Large intestine (tissue), 3 donors: Measurements from ENCODE around the gene NKX2-1. TPM values are rescaled to one million over a fixed set of nuclear protein-coding genes. Genes with fewer than 3 reads are reported as not detected.

ENCODE experiments used
- DNase-seq, 2 donors: peaks; one replicate each; pipeline versions ENCODE4 v3.0.0 to v3.0.0-alpha.2; 2013
- H3K27ac ChIP-seq: one replicate; pipeline ENCODE4 v1.5.1; 2013; ENCODE audit warnings: low read length
- H3K27me3 ChIP-seq: 2 replicates; pipeline ENCODE4 v1.6.1; 2013; ENCODE audit warnings: low read length; ENCODE audit not compliant: control insufficient read depth, insufficient read depth
- H3K36me3 ChIP-seq: 2 replicates; pipeline ENCODE4 v1.6.1; 2013; ENCODE audit warnings: low read length; ENCODE audit not compliant: control insufficient read depth, insufficient read depth
- H3K4me1 ChIP-seq: one replicate; pipeline ENCODE4 v1.6.1; 2013; ENCODE audit warnings: low read length; ENCODE audit not compliant: control insufficient read depth, insufficient read depth
- H3K4me3 ChIP-seq: one replicate; pipeline ENCODE4 v1.5.1; 2013; ENCODE audit warnings: low read length
- H3K9me3 ChIP-seq: one replicate; pipeline ENCODE4 v1.6.1; 2013; ENCODE audit warnings: mild to moderate bottlenecking, low read depth, low read length, moderate library complexity; ENCODE audit not compliant: control insufficient read depth
- WGBS: methylation state at CpG from one replicate; pipeline ENCODE4 v1.1.5; 2013; ENCODE audit warnings: low lambda C conversion rate; ENCODE audit not compliant: insufficient coverage; 5-methylcytosine and 5-hydroxymethylcytosine counted together
- polyA plus RNA-seq: library from polyadenylated mRNA; unstranded; fragments of 120-200 nt; gene quantifications from one replicate; pipeline ENCODE4 v1.2.1, GENCODE V29; 2013

NKX2-1 gene
- polyA plus RNA-seq, 1 donor, result not detected

DNA sequence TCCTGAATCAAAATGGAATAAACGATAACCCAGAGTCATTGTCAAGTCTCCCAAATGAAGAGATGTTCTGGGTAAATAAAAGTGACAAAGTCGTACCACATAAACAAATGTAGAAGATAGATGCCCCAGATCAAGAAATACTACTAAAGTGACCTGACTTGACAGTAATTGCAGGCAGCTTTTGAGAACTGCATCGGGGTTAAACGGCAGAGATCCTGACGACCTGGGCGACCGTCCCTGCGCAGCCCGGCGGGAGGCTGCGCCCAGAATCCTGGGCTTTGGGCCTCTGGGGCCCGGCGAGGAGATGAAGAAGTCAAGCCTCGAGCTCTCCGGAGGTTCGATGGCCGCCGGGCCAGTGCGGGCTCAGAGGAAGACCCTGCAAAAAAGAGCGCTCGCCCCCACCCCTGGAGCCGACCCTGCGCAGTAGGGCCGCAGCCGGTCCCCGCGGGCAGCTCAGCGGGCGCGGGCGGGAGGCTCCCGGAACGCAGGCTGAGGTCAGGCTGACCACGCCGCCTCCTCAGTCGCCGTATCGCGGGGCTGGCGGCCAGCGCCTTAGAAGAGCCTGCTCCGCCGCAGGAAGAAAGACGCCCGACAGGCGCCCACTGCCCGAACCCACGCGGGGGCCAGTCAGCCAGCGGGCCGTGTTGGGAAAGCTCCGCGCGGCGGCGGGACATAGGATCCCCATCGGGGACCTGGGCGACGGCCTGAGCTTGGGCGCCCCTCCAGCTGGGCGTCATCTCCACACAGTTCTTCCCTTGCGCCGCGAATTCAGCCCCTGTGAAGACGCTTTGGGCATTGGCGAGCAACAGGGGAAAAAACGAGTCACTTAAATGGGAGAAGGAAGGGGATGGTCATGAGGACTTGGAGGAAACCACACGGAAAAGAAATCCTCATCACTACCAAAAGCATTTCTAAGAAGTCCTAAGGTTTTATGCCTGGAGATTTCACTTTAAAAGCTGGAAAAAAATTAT, 16.0 kb downstream of the NKX2-1 start:
- no peaks in the 10 kb centered on the region for H3K4me1 ChIP-seq
- H3K4me3 ChIP-seq, result no peak overlapping the region
- peaks cover 78% of the 10 kb centered on the region for H3K27me3 ChIP-seq
- WGBS, result no CpG with 5 or more reads among the region's 68 CpGs
- no peak for DNase-seq
- peaks cover 10% of the 10 kb centered on the region for H3K9me3 ChIP-seq
- H3K27ac ChIP-seq, result no peak overlapping the region
- H3K36me3 ChIP-seq, result no peaks in the 10 kb centered on the region

DNA sequence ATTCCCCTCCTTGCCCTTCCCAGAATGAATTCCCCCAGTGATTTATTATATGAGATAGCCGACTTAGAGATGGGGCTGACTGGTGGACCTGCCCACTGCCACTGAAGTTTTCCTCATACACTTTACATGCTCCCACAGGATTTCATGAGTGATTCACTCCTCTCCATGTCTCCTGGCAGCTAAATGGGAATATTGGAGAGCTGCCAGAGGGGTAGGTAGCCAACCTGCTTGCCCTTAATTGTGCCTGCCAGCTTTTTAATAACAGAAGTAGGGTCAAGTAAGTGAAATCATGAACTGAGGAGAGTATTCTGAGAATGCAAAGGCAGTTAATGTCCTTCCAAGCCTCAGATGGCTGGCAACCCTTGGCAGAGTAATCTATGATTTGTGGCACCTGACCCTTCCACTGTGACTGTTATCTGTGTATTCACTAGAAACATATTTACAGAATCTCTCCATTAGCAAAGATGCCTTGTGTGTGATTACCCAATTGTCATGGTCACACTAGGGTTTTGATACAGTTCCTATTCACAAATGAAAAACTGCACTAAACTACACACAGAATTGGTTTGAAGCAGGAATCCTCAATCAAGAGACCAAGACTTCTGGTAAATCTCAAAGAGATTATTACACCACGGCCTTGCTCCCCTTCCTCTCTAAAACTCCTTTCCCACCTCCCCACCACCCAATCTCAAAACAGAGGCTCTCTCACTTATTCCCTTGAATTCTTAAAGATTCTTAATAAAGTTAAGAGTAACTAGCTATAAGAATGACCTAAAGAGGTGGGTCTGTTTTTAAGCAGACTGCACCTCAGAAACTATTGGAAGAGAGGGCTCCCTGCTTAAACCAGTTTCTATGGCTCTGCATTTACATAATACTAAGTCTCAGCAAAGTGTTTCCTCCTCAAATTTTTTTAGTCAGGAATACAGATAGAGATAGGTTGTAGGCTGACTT, 17.2 kb downstream of the NKX2-1 start:
- no peaks in the 10 kb centered on the region for H3K36me3 ChIP-seq
- H3K27me3 ChIP-seq, result peaks cover 73% of the 10 kb centered on the region
- no peaks in the 10 kb centered on the region for H3K4me1 ChIP-seq
- H3K4me3 ChIP-seq, result no peak overlapping the region
- H3K27ac ChIP-seq, result no peak overlapping the region
- no peak for DNase-seq
- H3K9me3 ChIP-seq, result peaks cover 7% of the 10 kb centered on the region
- no CpG with 5 or more reads among the region's 2 CpGs for WGBS

- H3K4me1 ChIP-seq, result no peaks in the 10 kb centered on the region
- H3K4me3 ChIP-seq, result no peak overlapping the region
- WGBS, result no CpG with 5 or more reads among the region's 2 CpGs
- H3K27me3 ChIP-seq, result peaks cover 36% of the 10 kb centered on the region
- no peak overlapping the region for H3K27ac ChIP-seq
- DNase-seq, result no peak
- no peaks in the 10 kb centered on the region for H3K9me3 ChIP-seq
- no peaks in the 10 kb centered on the region for H3K36me3 ChIP-seq
Measured at GRCh38 chr14:36498938-36499337, 21.1 kb downstream of the NKX2-1 start.

DNA sequence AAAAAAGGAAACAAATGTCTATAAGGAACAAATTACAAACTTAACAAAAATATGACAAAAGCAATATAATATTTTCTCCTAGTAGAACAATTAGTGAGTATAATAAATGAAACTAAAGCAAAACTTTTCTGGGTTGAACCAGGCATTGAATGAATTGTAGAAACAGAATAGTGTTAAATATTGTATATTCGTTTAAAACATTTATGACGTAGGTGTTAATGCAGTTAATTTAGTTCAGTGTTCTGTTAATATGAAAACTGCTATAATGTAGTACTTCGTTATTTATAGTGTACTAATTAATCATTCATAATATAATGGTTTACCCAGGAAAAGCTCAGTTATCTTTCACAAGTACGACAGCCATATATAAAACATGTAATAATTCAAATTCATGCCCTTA, 23.7 kb downstream of the NKX2-1 start:
- no peaks in the 10 kb centered on the region for H3K4me1 ChIP-seq
- WGBS, result 87% methylated on average over 3 of the region's 4 CpGs
- H3K27me3 ChIP-seq, result peaks cover 19% of the 10 kb centered on the region
- H3K36me3 ChIP-seq, result no peaks in the 10 kb centered on the region
- no peak overlapping the region for H3K4me3 ChIP-seq
- no peaks in the 10 kb centered on the region for H3K9me3 ChIP-seq
- no peak overlapping the region for H3K27ac ChIP-seq
- no peak for DNase-seq

DNA sequence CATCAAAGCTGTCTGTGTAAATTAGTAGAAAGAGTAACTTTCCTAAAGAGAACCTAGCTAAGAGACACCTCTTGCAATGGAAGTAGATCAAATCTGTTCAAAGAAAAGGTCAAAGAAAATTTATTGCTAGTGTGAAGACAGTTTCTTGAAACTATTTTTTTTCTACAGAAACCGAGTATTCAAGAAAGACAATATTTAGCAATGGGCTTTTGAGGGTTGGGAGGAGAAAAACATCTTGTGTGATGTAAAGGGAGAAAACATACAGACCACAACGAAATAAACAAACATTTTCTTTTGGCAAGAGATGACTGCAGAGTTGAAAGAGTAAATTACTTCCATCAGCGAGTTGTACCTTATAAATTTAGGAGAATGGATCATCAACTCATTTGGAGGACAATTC, 24.4 kb downstream of the NKX2-1 start:
- no peaks in the 10 kb centered on the region for H3K9me3 ChIP-seq
- H3K27ac ChIP-seq, result no peak overlapping the region
- H3K4me1 ChIP-seq, result no peaks in the 10 kb centered on the region
- no peaks in the 10 kb centered on the region for H3K36me3 ChIP-seq
- H3K27me3 ChIP-seq, result peaks cover 19% of the 10 kb centered on the region
- no peak overlapping the region for H3K4me3 ChIP-seq
- no CpG with 5 or more reads among the region's 3 CpGs for WGBS
- no peak for DNase-seq

GRCh38 chr14:36493761-36494160, 26.3 kb downstream of the NKX2-1 start:
- H3K36me3 ChIP-seq, result no peaks in the 10 kb centered on the region
- no peaks in the 10 kb centered on the region for H3K4me1 ChIP-seq
- H3K27ac ChIP-seq, result no peak overlapping the region
- no peaks in the 10 kb centered on the region for H3K9me3 ChIP-seq
- peaks cover 11% of the 10 kb centered on the region for H3K27me3 ChIP-seq
- no peak for DNase-seq
- no peak overlapping the region for H3K4me3 ChIP-seq
- 38% methylated on average over 1 of the region's 3 CpGs for WGBS

DNA sequence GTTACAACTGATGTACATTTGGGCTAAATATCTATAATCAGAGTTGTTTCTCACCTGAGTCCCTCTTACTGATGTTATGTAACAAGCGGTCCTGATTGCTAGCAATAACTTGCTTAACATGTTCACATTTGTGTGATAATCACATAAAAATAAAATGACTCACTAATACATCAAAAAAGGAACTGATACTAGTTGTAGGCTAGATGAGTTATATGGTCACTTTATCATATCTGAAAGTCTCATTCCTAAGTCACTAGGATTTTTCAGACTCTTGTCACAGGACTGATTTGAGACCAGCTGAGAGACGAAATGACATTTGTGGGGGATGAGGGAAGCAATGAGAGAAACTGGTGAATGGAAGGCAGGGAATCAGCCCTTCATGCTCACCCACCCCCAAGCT, 34.3 kb downstream of the NKX2-1 start:
- no peaks in the 10 kb centered on the region for H3K4me1 ChIP-seq
- H3K4me3 ChIP-seq, result no peak overlapping the region
- H3K9me3 ChIP-seq, result no peaks in the 10 kb centered on the region
- no peak overlapping the region for H3K27ac ChIP-seq
- no peak for DNase-seq
- H3K27me3 ChIP-seq, result peaks cover 6% of the 10 kb centered on the region
- WGBS, result 40% methylated on average over 1 of the region's 2 CpGs
- H3K36me3 ChIP-seq, result no peaks in the 10 kb centered on the region

GRCh38 chr14:36479344-36479743, 40.7 kb downstream of the NKX2-1 start:
- Histone ChIP-seq H3K4me1 (no peaks in the 10 kb centered on the region), H3K4me3 (no peak overlapping the region), H3K36me3 (no peaks in the 10 kb centered on the region), H3K9me3 (no peaks in the 10 kb centered on the region), H3K27ac (no peak overlapping the region), H3K27me3 (no peaks in the 10 kb centered on the region)
- WGBS, result 40% methylated on average over 1 of the region's 4 CpGs
- no peak for DNase-seq

DNA sequence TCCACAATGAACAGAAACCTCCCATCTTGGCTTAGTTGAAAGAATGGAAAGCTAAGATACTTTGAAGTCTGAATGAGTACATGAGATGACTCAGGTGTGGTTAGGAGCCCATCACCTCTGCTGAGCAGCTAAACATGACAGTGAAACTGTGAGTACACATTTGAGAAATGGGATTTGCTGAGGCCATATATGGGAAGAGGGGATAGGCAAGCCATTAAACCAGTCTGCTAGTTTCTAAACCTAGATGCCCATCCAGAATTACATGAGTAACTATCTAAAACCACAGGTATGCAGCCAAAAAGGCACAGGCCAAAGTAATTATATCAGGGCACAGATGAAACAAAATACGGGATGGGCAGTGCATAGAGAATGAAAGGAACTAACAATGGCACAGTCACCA, 41.2 kb downstream of the NKX2-1 start:
- H3K4me3 ChIP-seq, result no peak overlapping the region
- WGBS, result no CpG with 5 or more reads among the region's 1 CpG
- no peaks in the 10 kb centered on the region for H3K9me3 ChIP-seq
- no peak overlapping the region for H3K27ac ChIP-seq
- no peaks in the 10 kb centered on the region for H3K36me3 ChIP-seq
- H3K27me3 ChIP-seq, result no peaks in the 10 kb centered on the region
- no peak for DNase-seq
- H3K4me1 ChIP-seq, result no peaks in the 10 kb centered on the region

DNA sequence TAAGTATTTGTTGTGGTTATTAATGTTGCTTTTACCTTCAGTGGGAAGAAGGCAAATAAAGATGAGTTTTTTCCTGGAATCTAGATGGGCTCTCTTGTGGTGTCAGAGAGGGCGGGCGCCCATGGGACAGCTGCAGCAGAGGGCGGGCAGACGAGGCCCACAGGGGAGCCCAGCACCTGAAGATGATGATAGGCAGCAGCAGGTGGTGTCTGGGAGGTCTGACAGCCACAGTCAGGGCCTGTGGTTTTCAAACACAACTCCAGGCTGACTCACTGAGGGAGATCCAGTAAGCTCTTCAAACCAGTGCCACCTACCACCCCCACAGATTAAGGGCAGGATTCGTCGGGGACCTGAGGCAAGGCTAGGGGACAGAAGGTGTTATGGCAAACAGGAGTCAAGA, 42.8 kb downstream of the NKX2-1 start:
- DNase-seq, result no peak
- Histone ChIP-seq H3K9me3 (no peaks in the 10 kb centered on the region), H3K36me3 (no peaks in the 10 kb centered on the region), H3K4me1 (no peaks in the 10 kb centered on the region), H3K27me3 (no peaks in the 10 kb centered on the region), H3K4me3 (no peak overlapping the region), H3K27ac (no peak overlapping the region)
- WGBS, result no CpG with 5 or more reads among the region's 6 CpGs
